ENCODE results near the gene EOLA1.
A peak's percentile ranks its signal among the peaks of the same experiment; 100 is the strongest.
"Not testable (repeated sequence)": the region's sequence is repeated elsewhere in the genome, so short reads cannot be mapped to it uniquely, and the experiment has no call there.

Gene EOLA1

DNA sequence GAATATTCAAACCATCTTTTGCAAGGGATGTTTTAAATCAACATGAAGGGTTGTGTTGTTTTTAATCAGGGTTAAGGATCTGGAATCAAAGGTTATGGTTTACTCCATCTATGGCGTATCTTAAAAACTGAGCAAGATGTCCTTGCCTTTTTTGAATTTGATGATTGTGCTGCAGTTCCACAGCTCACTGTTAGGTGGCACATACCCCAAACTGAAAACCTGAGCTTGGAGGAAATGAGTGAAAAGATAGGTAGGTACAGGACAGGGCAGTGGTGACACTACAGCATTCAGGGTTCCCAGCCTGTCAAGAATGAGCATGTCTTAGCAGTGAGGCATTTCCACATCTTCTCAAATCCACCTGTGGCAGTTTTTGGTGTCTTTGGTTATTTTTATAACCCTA, 13.1 kb upstream of the EOLA1 start:
- TF ChIP-seq, protein P1, sequence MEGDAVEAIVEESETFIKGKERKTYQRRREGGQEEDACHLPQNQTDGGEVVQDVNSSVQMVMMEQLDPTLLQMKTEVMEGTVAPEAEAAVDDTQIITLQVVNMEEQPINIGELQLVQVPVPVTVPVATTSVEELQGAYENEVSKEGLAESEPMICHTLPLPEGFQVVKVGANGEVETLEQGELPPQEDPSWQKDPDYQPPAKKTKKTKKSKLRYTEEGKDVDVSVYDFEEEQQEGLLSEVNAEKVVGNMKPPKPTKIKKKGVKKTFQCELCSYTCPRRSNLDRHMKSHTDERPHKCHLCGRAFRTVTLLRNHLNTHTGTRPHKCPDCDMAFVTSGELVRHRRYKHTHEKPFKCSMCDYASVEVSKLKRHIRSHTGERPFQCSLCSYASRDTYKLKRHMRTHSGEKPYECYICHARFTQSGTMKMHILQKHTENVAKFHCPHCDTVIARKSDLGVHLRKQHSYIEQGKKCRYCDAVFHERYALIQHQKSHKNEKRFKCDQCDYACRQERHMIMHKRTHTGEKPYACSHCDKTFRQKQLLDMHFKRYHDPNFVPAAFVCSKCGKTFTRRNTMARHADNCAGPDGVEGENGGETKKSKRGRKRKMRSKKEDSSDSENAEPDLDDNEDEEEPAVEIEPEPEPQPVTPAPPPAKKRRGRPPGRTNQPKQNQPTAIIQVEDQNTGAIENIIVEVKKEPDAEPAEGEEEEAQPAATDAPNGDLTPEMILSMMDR (IDR thresholded peaks at IDR 0.05; ENCODE audit: low read depth, low read length, poor library complexity, severe bottlenecking), result peak; percentile 36
- TF ChIP-seq EZH2phosphoT487 (IDR thresholded peaks at IDR 0.05; ENCODE audit: borderline replicate concordance, low read length), result no peak
- no peaks in the 10 kb centered on the region for H3F3A ChIP-seq (ENCODE audit: control insufficient read depth, insufficient read depth)

DNA sequence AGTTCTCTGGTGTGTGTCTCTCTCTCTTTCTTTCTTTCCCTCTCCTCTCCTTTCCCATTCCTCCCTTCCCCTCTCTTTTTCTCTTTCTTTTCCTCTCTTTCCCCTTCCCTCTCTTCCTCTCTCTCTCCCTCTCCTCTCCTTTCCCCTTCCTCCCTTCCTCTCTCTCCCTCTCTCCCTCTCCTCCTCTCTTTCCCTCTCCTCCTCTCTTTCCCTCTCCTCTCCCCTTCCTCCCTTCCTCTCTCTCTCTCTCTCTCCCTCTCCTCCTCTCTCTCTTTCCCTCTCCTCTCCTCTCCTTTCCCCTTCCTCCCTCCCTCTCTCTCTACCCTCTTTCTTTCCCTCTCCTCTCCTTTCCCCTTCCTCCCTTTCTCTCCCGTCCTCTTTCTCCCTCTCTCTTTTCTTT, 12.4 kb upstream of the EOLA1 start:
- no peaks in the 10 kb centered on the region for H3K27me3 ChIP-seq (ENCODE audit: control insufficient read depth, low read length)
- TF ChIP-seq, protein P1 (IDR thresholded peaks at IDR 0.05; ENCODE audit: low read depth, low read length, poor library complexity, severe bottlenecking), result no peak
- TF ChIP-seq EZH2phosphoT487 (IDR thresholded peaks at IDR 0.05; ENCODE audit: borderline replicate concordance, low read length), result no peak
- H3K36me3 ChIP-seq (ENCODE audit: control insufficient read depth, low read length), result no peaks in the 10 kb centered on the region
- H4K20me1 ChIP-seq (ENCODE audit: control insufficient read depth, insufficient read depth, low read depth, low read length), result no peaks in the 10 kb centered on the region
- no peak overlapping the region for H3K4me3 ChIP-seq (ENCODE audit: low read length)
- 0 out of 2 replicates have a peak, but pooled peaks cover 2% of the 10 kb centered on the region for H3K4me1 ChIP-seq (ENCODE audit: control insufficient read depth, low read length)
- no peaks in the 10 kb centered on the region for H3K9me3 ChIP-seq (ENCODE audit: control insufficient read depth, insufficient read depth, low read length)
- H3K79me2 ChIP-seq (ENCODE audit: control insufficient read depth, low read length), result no peaks in the 10 kb centered on the region
- H3F3A ChIP-seq (ENCODE audit: control insufficient read depth, insufficient read depth), result no peaks in the 10 kb centered on the region
- no peak overlapping the region for H3K27ac ChIP-seq (ENCODE audit: low read depth, low read length)
- no peak overlapping the region for H3K4me2 ChIP-seq (ENCODE audit: low read length)
- H3K9me2 ChIP-seq (replicated peaks; ENCODE audit: control insufficient read depth, low read length), result no peaks in the 10 kb centered on the region

More for the DNA sequence above, 13.1 kb upstream of the EOLA1 start:
- Histone ChIP-seq H3K4me3 (ENCODE audit: low read length) (no peak overlapping the region), H3K4me2 (ENCODE audit: low read length) (no peak overlapping the region), H3K4me1 (ENCODE audit: control insufficient read depth, low read length) (0 out of 2 replicates have a peak, but pooled peaks cover 2% of the 10 kb centered on the region), H3K36me3 (ENCODE audit: control insufficient read depth, low read length) (no peaks in the 10 kb centered on the region), H3K9me3 (ENCODE audit: control insufficient read depth, insufficient read depth, low read length) (no peaks in the 10 kb centered on the region), H3K27ac (ENCODE audit: low read depth, low read length) (no peak overlapping the region), H3K79me2 (ENCODE audit: control insufficient read depth, low read length) (no peaks in the 10 kb centered on the region), H4K20me1 (ENCODE audit: control insufficient read depth, insufficient read depth, low read depth, low read length) (no peaks in the 10 kb centered on the region), H3K9me2 (replicated peaks; ENCODE audit: control insufficient read depth, low read length) (no peaks in the 10 kb centered on the region), H3K27me3 (ENCODE audit: control insufficient read depth, low read length) (no peaks in the 10 kb centered on the region)

DNA sequence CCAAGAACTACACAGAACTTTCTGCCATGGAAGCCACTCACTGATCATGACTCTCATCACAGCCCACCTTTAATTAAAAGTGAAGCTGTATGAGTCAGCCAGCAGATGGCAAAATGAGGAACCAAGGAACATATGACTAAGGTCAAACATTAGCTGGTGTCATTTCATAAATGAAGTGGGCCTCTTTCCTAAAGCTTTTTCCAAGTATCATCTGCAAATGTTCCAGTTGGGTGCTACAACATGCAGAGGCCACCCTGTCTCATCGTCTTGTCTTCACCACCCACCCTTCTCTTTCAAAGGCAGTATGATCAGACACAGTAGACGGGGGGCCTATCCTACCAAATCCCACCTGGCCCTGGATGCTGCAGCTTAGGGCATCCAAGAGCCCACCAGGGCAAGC, 9.2 kb upstream of the EOLA1 start:
- no peaks in the 10 kb centered on the region for H3K79me2 ChIP-seq (ENCODE audit: control insufficient read depth, low read length)
- H3K9me2 ChIP-seq (replicated peaks; ENCODE audit: control insufficient read depth, low read length), result no peaks in the 10 kb centered on the region
- H3K4me3 ChIP-seq (ENCODE audit: low read length), result no peak overlapping the region
- no peaks in the 10 kb centered on the region for H3K9me3 ChIP-seq (ENCODE audit: control insufficient read depth, insufficient read depth, low read length)
- no peaks in the 10 kb centered on the region for H3K4me1 ChIP-seq (ENCODE audit: control insufficient read depth, low read length)
- H4K20me1 ChIP-seq (ENCODE audit: control insufficient read depth, insufficient read depth, low read depth, low read length), result no peaks in the 10 kb centered on the region
- H3K27me3 ChIP-seq (ENCODE audit: control insufficient read depth, low read length), result no peaks in the 10 kb centered on the region
- H3F3A ChIP-seq (ENCODE audit: control insufficient read depth, insufficient read depth), result no peaks in the 10 kb centered on the region
- no peaks in the 10 kb centered on the region for H3K36me3 ChIP-seq (ENCODE audit: control insufficient read depth, low read length)
- no peak overlapping the region for H3K4me2 ChIP-seq (ENCODE audit: low read length)
- TF ChIP-seq, protein P1 (IDR thresholded peaks at IDR 0.05; ENCODE audit: low read depth, low read length, poor library complexity, severe bottlenecking), result no peak
- TF ChIP-seq EZH2phosphoT487 (IDR thresholded peaks at IDR 0.05; ENCODE audit: borderline replicate concordance, low read length), result no peak
- no peak overlapping the region for H3K27ac ChIP-seq (ENCODE audit: low read depth, low read length)

DNA sequence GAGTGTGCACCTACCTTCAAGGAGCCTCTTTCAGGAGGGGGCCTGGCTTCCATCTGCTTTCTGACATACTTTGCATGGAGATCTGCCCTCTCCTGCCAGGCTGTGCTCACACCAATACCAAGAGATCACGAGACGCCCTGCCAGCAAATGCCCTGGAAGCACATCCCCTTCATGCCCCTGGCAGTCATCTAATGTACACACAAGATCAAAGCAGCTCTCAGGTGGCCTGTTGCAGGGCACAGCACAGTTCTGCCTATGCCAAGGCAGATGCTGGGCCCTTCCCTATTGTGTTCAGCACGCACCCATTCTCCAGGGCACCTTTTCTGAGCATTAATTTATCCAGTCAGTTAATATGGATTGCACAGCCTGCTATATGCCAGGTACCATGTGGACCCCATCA, 7.9 kb upstream of the EOLA1 start:
- H4K20me1 ChIP-seq (ENCODE audit: control insufficient read depth, insufficient read depth, low read depth, low read length); H3K9me3 ChIP-seq (ENCODE audit: control insufficient read depth, insufficient read depth, low read length); H3K36me3 ChIP-seq (ENCODE audit: control insufficient read depth, low read length); H3K27me3 ChIP-seq (ENCODE audit: control insufficient read depth, low read length); H3K9me2 ChIP-seq (replicated peaks; ENCODE audit: control insufficient read depth, low read length); H3K27ac ChIP-seq (ENCODE audit: low read depth, low read length); H3K4me1 ChIP-seq (ENCODE audit: control insufficient read depth, low read length); H3K4me3 ChIP-seq (ENCODE audit: low read length); H3K79me2 ChIP-seq (ENCODE audit: control insufficient read depth, low read length); H3F3A ChIP-seq (ENCODE audit: control insufficient read depth, insufficient read depth); H3K4me2 ChIP-seq (ENCODE audit: low read length): not testable (repeated sequence)

DNA sequence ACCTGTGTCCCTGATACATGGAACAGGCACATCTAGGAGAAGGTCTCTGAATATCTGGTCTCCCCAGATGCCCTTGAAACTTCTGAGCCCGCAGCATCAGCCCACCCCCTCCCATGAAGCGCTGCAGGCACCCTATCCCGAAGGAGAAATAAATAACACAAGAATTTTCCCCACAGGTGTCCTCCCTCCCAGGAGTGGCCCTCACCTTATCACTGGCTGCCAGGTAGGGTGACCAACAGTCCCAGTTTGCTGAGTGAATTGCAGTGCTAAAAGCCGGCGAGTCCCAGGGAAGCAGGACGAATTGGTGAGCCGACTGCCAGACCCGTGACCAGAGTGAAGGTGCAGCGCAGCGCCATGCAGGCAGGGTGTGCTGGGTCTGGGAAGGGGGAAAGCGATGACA, 6.8 kb upstream of the EOLA1 start:
- H3K27ac ChIP-seq (ENCODE audit: low read depth, low read length); H3K4me1 ChIP-seq (ENCODE audit: control insufficient read depth, low read length); H3K4me2 ChIP-seq (ENCODE audit: low read length); H3K9me3 ChIP-seq (ENCODE audit: control insufficient read depth, insufficient read depth, low read length); H3K4me3 ChIP-seq (ENCODE audit: low read length); H3K79me2 ChIP-seq (ENCODE audit: control insufficient read depth, low read length); H3F3A ChIP-seq (ENCODE audit: control insufficient read depth, insufficient read depth); H3K36me3 ChIP-seq (ENCODE audit: control insufficient read depth, low read length); H3K9me2 ChIP-seq (replicated peaks; ENCODE audit: control insufficient read depth, low read length); H3K27me3 ChIP-seq (ENCODE audit: control insufficient read depth, low read length); H4K20me1 ChIP-seq (ENCODE audit: control insufficient read depth, insufficient read depth, low read depth, low read length): not testable (repeated sequence)

DNA sequence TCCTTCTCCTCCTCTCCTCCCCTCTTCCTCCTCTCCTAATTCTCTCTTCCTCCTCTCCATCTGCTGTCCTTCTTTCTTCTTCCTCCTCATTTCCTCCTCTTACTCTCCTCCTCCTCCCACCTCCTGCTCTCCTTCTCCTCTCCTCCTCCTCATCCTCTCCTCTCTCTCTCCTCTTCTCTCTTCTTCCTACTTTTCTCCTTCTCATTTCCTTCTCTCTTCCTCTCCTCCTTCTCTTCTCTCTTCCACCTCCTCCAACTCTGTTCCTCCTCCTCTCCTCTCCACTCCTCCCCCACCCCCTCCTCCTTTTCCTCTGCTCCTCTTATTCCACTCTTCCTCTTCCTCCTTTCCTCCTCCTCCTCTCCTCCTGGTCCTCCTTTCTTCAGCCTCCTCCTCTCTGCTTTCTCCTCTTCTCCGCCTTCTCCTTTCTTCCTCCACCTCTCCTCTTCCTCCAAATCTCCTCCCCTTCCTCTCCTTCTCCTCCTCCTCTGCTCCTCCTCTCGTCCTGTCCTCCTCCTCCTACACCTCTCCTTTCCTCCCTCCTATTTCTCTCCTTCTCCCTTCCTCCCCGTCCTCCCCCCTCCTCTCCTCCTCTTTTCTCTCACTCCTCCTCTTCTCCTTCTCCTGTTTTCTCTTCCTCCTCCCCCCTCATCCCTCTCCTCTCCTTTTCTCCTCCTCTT, 5.7 kb upstream of the EOLA1 start:
- H3K9me2 ChIP-seq (replicated peaks; ENCODE audit: control insufficient read depth, low read length); H3K4me1 ChIP-seq (ENCODE audit: control insufficient read depth, low read length); H3K27me3 ChIP-seq (ENCODE audit: control insufficient read depth, low read length); H3K9me3 ChIP-seq (ENCODE audit: control insufficient read depth, insufficient read depth, low read length); H3K4me2 ChIP-seq (ENCODE audit: low read length); H3K36me3 ChIP-seq (ENCODE audit: control insufficient read depth, low read length); H4K20me1 ChIP-seq (ENCODE audit: control insufficient read depth, insufficient read depth, low read depth, low read length); H3K4me3 ChIP-seq (ENCODE audit: low read length); H3F3A ChIP-seq (ENCODE audit: control insufficient read depth, insufficient read depth); H3K79me2 ChIP-seq (ENCODE audit: control insufficient read depth, low read length); H3K27ac ChIP-seq (ENCODE audit: low read depth, low read length): not testable (repeated sequence)
